Inferior parietal cortex (tissue), 1 donor: ENCODE measurements around the gene PLAC1.

ENCODE experiments used
- DNase-seq: peaks from one replicate; pipeline ENCODE4 v3.0.0-alpha.2; 2016; ENCODE audit errors: extremely low spot score

Gene PLAC1

GRCh38 chrX:134588806-134589205, 69.5 kb downstream of the PLAC1 start:
- DNase-seq: no peak

GRCh38 chrX:134580907-134581306, 77.4 kb downstream of the PLAC1 start:
- no peak for DNase-seq

- no peak for DNase-seq
These were observed 84.6 kb downstream of the PLAC1 start for GRCh38 chrX:134573683-134574035.

GRCh38 chrX:134572816-134573682, 85.2 kb downstream of the PLAC1 start:
- no peak for DNase-seq

GRCh38 chrX:134571796-134572195, 86.5 kb downstream of the PLAC1 start:
- no peak for DNase-seq

- no peak for DNase-seq
These were observed 87.4 kb downstream of the PLAC1 start for GRCh38 chrX:134570899-134571298.

GRCh38 chrX:134570509-134570846, 87.8 kb downstream of the PLAC1 start:
- DNase-seq: no peak

- DNase-seq: no peak
These were observed 89.0 kb downstream of the PLAC1 start for GRCh38 chrX:134569306-134569705.

- DNase-seq: no peak
These were observed 89.8 kb downstream of the PLAC1 start for GRCh38 chrX:134568285-134569016.

GRCh38 chrX:134566506-134566905, 91.8 kb downstream of the PLAC1 start:
- no peak for DNase-seq

- DNase-seq: no peak
These were observed 96.3 kb downstream of the PLAC1 start for GRCh38 chrX:134562002-134562401.

- no peak for DNase-seq
These were observed 100.1 kb downstream of the PLAC1 start for GRCh38 chrX:134558133-134558532.

- no peak for DNase-seq
These were observed 104.0 kb downstream of the PLAC1 start for GRCh38 chrX:134554291-134554690.

- no peak for DNase-seq
These were observed 105.9 kb downstream of the PLAC1 start for GRCh38 chrX:134552351-134552750.

- DNase-seq: no peak
These were observed 106.8 kb downstream of the PLAC1 start for GRCh38 chrX:134551376-134552048.

- DNase-seq: no peak
These were observed 109.7 kb downstream of the PLAC1 start for GRCh38 chrX:134548257-134549201.

- DNase-seq: no peak
These were observed 111.1 kb downstream of the PLAC1 start for GRCh38 chrX:134547047-134547679.

GRCh38 chrX:134546187-134546586, 112.1 kb downstream of the PLAC1 start:
- DNase-seq: no peak

- no peak for DNase-seq
These were observed 112.8 kb downstream of the PLAC1 start for GRCh38 chrX:134545510-134545909.

- DNase-seq: no peak
These were observed 113.6 kb downstream of the PLAC1 start for GRCh38 chrX:134544513-134545151.

- DNase-seq: no peak
These were observed 114.1 kb downstream of the PLAC1 start for GRCh38 chrX:134544135-134544512.
